Cardiac muscle cell (in vitro differentiated cells and primary cell): ENCODE results near the gene CDK14. TPM values are rescaled to one million over a fixed set of nuclear protein-coding genes. Genes with fewer than 3 reads are reported as not detected.

Experiments used
- DNase-seq, 2 donors: peaks; one replicate each; pipeline versions ENCODE4 v3.0.0 to v3.0.0-alpha.2; 2010 to 2017; ENCODE audit warnings: low read depth in 1 of 2, low spot score in 1 of 2
- H3K27ac ChIP-seq: fragments of 200-600 bp; sonication (generic); 2 replicates; pipeline ENCODE4 v1.5.1; 2016
- H3K27me3 ChIP-seq: fragments of 200-600 bp; sonication (generic); 2 replicates; pipeline ENCODE4 v1.6.0; 2016; ENCODE audit warnings: control low read depth
- H3K36me3 ChIP-seq: fragments of 200-600 bp; sonication (generic); 2 replicates; pipeline ENCODE4 v1.5.1; 2016; ENCODE audit warnings: control low read depth
- H3K4me1 ChIP-seq: fragments of 200-600 bp; sonication (generic); 2 replicates; pipeline ENCODE4 v1.8.1; 2017; ENCODE audit warnings: low read depth, mild to moderate bottlenecking, mixed run types
- H3K4me3 ChIP-seq: fragments of 200-600 bp; sonication (generic); 2 replicates; pipeline ENCODE4 v1.5.1; 2016; ENCODE audit warnings: mild to moderate bottlenecking
- H3K9me3 ChIP-seq: fragments of 200-600 bp; sonication (generic); 2 replicates; pipeline ENCODE4 v1.5.1; 2017; ENCODE audit warnings: low read depth, mild to moderate bottlenecking, control low read depth
- CTCF ChIP-seq: IDR thresholded peaks from 2 replicates; pipeline ENCODE4 v1.5.1; 2012; ENCODE audit warnings: low read depth, mild to moderate bottlenecking, low read length
- polyA plus RNA-seq: library from polyadenylated mRNA; unstranded; fragments of >200 nt; fragmentation: Nextera tagmentation; extraction: Ambion mirVana; gene quantifications from 2 replicates; pipeline ENCODE4 v1.2.1, GENCODE V29; 2016
- total RNA-seq: library from RNA; depleted of rRNA; stranded (reverse); fragments of >200 nt; gene quantifications from 2 replicates; pipeline ENCODE4 v1.2.3, GENCODE V29; 2016

CDK14 gene
- total and polyA plus RNA-seq, 2 experiments from 2014 or later: 22.5 to 23.1 TPM

GRCh38 chr7:91019686-91020385 lies 423.7 kb downstream of the CDK14 start:
- H3K4me1 ChIP-seq: no peaks in the 10 kb centered on the region
- no peak for DNase-seq
- TF ChIP-seq CTCF: no peak
- no peaks in the 10 kb centered on the region for H3K27me3 ChIP-seq
- H3K36me3 ChIP-seq: no peaks in the 10 kb centered on the region
- no peak overlapping the region for H3K27ac ChIP-seq
- no peaks in the 10 kb centered on the region for H3K9me3 ChIP-seq
- H3K4me3 ChIP-seq: no peak overlapping the region

- no peak overlapping the region for H3K4me3 ChIP-seq
- H3K36me3 ChIP-seq: no peaks in the 10 kb centered on the region
- H3K27me3 ChIP-seq: no peaks in the 10 kb centered on the region
- DNase-seq: no peak
- no peak for TF ChIP-seq CTCF
- H3K4me1 ChIP-seq: no peaks in the 10 kb centered on the region
- H3K9me3 ChIP-seq: no peaks in the 10 kb centered on the region
- H3K27ac ChIP-seq: no peak overlapping the region
Measured at GRCh38 chr7:91020636-91021385, 424.7 kb downstream of the CDK14 start.

- DNase-seq: no peak
Measured at GRCh38 chr7:91021956-91022355, 425.8 kb downstream of the CDK14 start.

GRCh38 chr7:91025906-91026390 lies 429.8 kb downstream of the CDK14 start:
- H3K27me3 ChIP-seq: no peaks in the 10 kb centered on the region
- no peak for TF ChIP-seq CTCF
- no peak overlapping the region for H3K27ac ChIP-seq
- no peak for DNase-seq
- H3K4me3 ChIP-seq: no peak overlapping the region
- H3K9me3 ChIP-seq: no peaks in the 10 kb centered on the region
- H3K36me3 ChIP-seq: no peaks in the 10 kb centered on the region
- H3K4me1 ChIP-seq: peaks cover 12% of the 10 kb centered on the region

More at GRCh38 chr7:91021956-91022355, 425.8 kb downstream of the CDK14 start:
- TF ChIP-seq CTCF: no peak
- H3K36me3 ChIP-seq: no peaks in the 10 kb centered on the region
- no peaks in the 10 kb centered on the region for H3K27me3 ChIP-seq
- no peaks in the 10 kb centered on the region for H3K4me1 ChIP-seq
- no peak overlapping the region for H3K27ac ChIP-seq
- no peak overlapping the region for H3K4me3 ChIP-seq
- H3K9me3 ChIP-seq: no peaks in the 10 kb centered on the region

GRCh38 chr7:91029688-91030087 lies 433.6 kb downstream of the CDK14 start:
- Histone ChIP-seq H3K27me3 (no peaks in the 10 kb centered on the region), H3K27ac (peak overlapping the region; percentile 81), H3K9me3 (no peaks in the 10 kb centered on the region), H3K4me3 (no peak overlapping the region), H3K4me1 (peaks cover 15% of the 10 kb centered on the region), H3K36me3 (no peaks in the 10 kb centered on the region)
- no peak for DNase-seq
- no peak for TF ChIP-seq CTCF
